GM23248 (cell line): ENCODE results near the gene LIMS2. TPM values are rescaled to one million over a fixed set of nuclear protein-coding genes. Genes with fewer than 3 reads are reported as not detected.

Source experiments
- DNase-seq: peaks from one replicate; pipeline ENCODE4 v3.0.0-alpha.2; 2015
- H2AFZ ChIP-seq: fragments of 200-600 bp; sonication (generic); 2 replicates; pipeline ENCODE4 v1.6.1; 2016; ENCODE audit warnings: antibody characterized with exemption
- H3F3A ChIP-seq: fragments of 200-600 bp; sonication (generic); 2 replicates; pipeline ENCODE4 v1.6.1; 2016; ENCODE audit warnings: mild to moderate bottlenecking, antibody characterized with exemption, mixed run types; ENCODE audit not compliant: insufficient read depth
- H3K27ac ChIP-seq: fragments of 200-600 bp; sonication (generic); 2 replicates; pipeline ENCODE4 v1.5.1; 2016; ENCODE audit warnings: mild to moderate bottlenecking
- H3K27me3 ChIP-seq: fragments of 200-600 bp; sonication (generic); replicated peaks from 2 replicates; pipeline ENCODE4 v1.6.1; 2016; ENCODE audit warnings: mild to moderate bottlenecking; ENCODE audit not compliant: insufficient read depth
- H3K36me3 ChIP-seq: fragments of 200-600 bp; sonication (generic); 2 replicates; pipeline ENCODE4 v1.6.1; 2016; ENCODE audit warnings: low read depth, mild to moderate bottlenecking
- H3K4me1 ChIP-seq: fragments of 200-600 bp; sonication (generic); 2 replicates; pipeline ENCODE4 v1.6.1; 2016; ENCODE audit warnings: mild to moderate bottlenecking; ENCODE audit not compliant: insufficient read depth
- H3K4me2 ChIP-seq: fragments of 200-600 bp; sonication (generic); one replicate; pipeline ENCODE4 v1.6.1; 2016; ENCODE audit warnings: mild to moderate bottlenecking; ENCODE audit not compliant: unreplicated experiment
- H3K4me3 ChIP-seq: fragments of 200-600 bp; sonication (generic); 2 replicates; pipeline ENCODE4 v1.5.1; 2016; ENCODE audit warnings: mild to moderate bottlenecking
- H3K79me2 ChIP-seq: fragments of 200-600 bp; sonication (generic); 2 replicates; pipeline ENCODE4 v1.6.1; 2016; ENCODE audit warnings: mild to moderate bottlenecking; ENCODE audit not compliant: insufficient read depth
- H3K9ac ChIP-seq: fragments of 200-600 bp; sonication (generic); 2 replicates; pipeline ENCODE4 v1.6.1; 2016; ENCODE audit warnings: mild to moderate bottlenecking
- H3K9me2 ChIP-seq: fragments of 200-600 bp; sonication (generic); 2 replicates; pipeline ENCODE4 v1.6.1; 2016; ENCODE audit warnings: mixed run types, mild to moderate bottlenecking, moderate library complexity; ENCODE audit not compliant: insufficient read depth
- H3K9me3 ChIP-seq: fragments of 200-600 bp; sonication (generic); one replicate; pipeline ENCODE4 v1.6.1; 2017; ENCODE audit warnings: low read depth
- H4K20me1 ChIP-seq: fragments of 200-600 bp; sonication (generic); 2 replicates; pipeline ENCODE4 v1.6.0; 2016; ENCODE audit not compliant: insufficient read depth
- EZH2 ChIP-seq: fragments of 200-600 bp; sonication (generic); IDR thresholded peaks from 2 replicates; pipeline ENCODE4 v1.6.1; 2018; ENCODE audit warnings: antibody characterized with exemption, mild to moderate bottlenecking; ENCODE audit not compliant: insufficient read depth, poor library complexity, severe bottlenecking
- EZH2phosphoT487 ChIP-seq: fragments of 200-600 bp; sonication (generic); IDR thresholded peaks from 2 replicates; pipeline ENCODE4 v1.6.1; 2018; ENCODE audit warnings: antibody characterized with exemption, moderate library complexity, mild to moderate bottlenecking, low read depth; ENCODE audit not compliant: insufficient read depth
- WGBS, 2 experiments: methylation state at CpG; one replicate each; pipeline ENCODE4 v1.1.6; 2015 to 2017; ENCODE audit warnings: low lambda C conversion rate in 2 of 2, low coverage in 1 of 2; ENCODE audit errors: missing lambda C conversion rate in 2 of 2; 5-methylcytosine and 5-hydroxymethylcytosine counted together
- in situ Hi-C: fragments of 300-500 bp; cut with MboI; formaldehyde crosslinking; loops from 2 replicates; pipeline ENCODE4 v1.15.0; 2020
- polyA plus RNA-seq: library from polyadenylated mRNA; unstranded; fragments of >200 nt; fragmentation: Nextera tagmentation; extraction: Ambion mirVana; gene quantifications from 2 replicates; pipeline ENCODE4 v1.2.1, GENCODE V29; 2016
- total RNA-seq: library from RNA; depleted of rRNA; stranded (reverse); fragments of >200 nt; shearing (Covaris generic); gene quantifications from 2 replicates; pipeline ENCODE4 v1.2.3, GENCODE V29; 2014

LIMS2 gene
- total and polyA plus RNA-seq, 2 experiments from 2014 or later, result 7.2 to 30.4 TPM

DNA sequence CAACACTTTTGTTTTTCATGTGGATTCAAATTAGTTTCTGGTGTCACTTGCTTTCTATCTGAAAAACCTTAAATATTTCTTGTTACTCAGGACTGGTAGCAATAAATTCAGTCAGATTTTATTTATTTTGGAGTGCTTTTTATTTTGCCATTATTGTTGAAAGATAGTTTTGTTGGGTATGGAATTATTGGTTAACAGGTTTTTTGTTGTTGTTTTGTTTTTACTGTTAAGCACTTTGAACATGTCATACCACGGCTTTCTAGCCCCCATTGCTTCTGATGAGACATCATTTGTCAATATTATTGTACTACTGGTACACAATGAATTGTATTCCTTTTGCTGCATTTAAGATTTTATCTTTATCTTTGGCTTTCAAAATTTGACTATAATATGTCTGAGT is 13.1 kb upstream of the LIMS2 start:
- Histone ChIP-seq H3K4me3 (no peak overlapping the region), H3K9me3 (no peaks in the 10 kb centered on the region), H3K36me3 (no peaks in the 10 kb centered on the region), H3K9ac (no peak overlapping the region), H3K27ac (no peak overlapping the region), H3K4me2 (no peak overlapping the region), H2AFZ (no peak overlapping the region), H3F3A (no peaks in the 10 kb centered on the region), H4K20me1 (no peaks in the 10 kb centered on the region), H3K27me3 (no peaks in the 10 kb centered on the region; the same call in 1 of the 2 replicates), H3K9me2 (no peaks in the 10 kb centered on the region), H3K79me2 (no peaks in the 10 kb centered on the region), H3K4me1 (no peaks in the 10 kb centered on the region)
- DNase-seq, result no peak
- TF ChIP-seq EZH2phosphoT487, result no peak
- no peak for TF ChIP-seq EZH2
- in situ Hi-C loops, result no loop called here
- 40 to 47% methylated on average over 1 of the region's 1 CpG for WGBS, 2 experiments

GRCh38 chr2:127685410-127686080 is 10.2 kb upstream of the LIMS2 start:
- 62 to 72% methylated on average over 8 of the region's 8 CpGs for WGBS, 2 experiments
- Histone ChIP-seq H4K20me1 (no peaks in the 10 kb centered on the region), H3K9me2 (no peaks in the 10 kb centered on the region), H3K79me2 (no peaks in the 10 kb centered on the region), H3K9ac (no peak overlapping the region), H3K27ac (no peak overlapping the region), H3K36me3 (no peaks in the 10 kb centered on the region), H3K9me3 (no peaks in the 10 kb centered on the region), H3K4me1 (no peaks in the 10 kb centered on the region), H3K27me3 (no peaks in the 10 kb centered on the region; the same call in 1 of the 2 replicates), H3F3A (no peaks in the 10 kb centered on the region), H2AFZ (no peak overlapping the region), H3K4me3 (no peak overlapping the region), H3K4me2 (no peak overlapping the region)
- DNase-seq, result no peak
- in situ Hi-C loops, result no loop called here
- TF ChIP-seq EZH2 (no peak), EZH2phosphoT487 (no peak)

- Histone ChIP-seq H3K9ac (no peak overlapping the region), H3K9me3 (no peaks in the 10 kb centered on the region), H4K20me1 (no peaks in the 10 kb centered on the region), H3K4me3 (no peak overlapping the region), H3K27me3 (no peaks in the 10 kb centered on the region; the same call in 1 of the 2 replicates), H3K36me3 (no peaks in the 10 kb centered on the region), H3F3A (no peaks in the 10 kb centered on the region), H3K4me1 (no peaks in the 10 kb centered on the region), H2AFZ (no peak overlapping the region), H3K9me2 (no peaks in the 10 kb centered on the region), H3K4me2 (no peak overlapping the region), H3K79me2 (no peaks in the 10 kb centered on the region), H3K27ac (no peak overlapping the region)
- in situ Hi-C loops, result no loop called here
- 83 to 86% methylated on average over 15 of the region's 15 CpGs for WGBS, 2 experiments
- no peak for TF ChIP-seq EZH2phosphoT487
- no peak for TF ChIP-seq EZH2
- no peak for DNase-seq
Measured at GRCh38 chr2:127683757-127684156, 8.4 kb upstream of the LIMS2 start.

DNA sequence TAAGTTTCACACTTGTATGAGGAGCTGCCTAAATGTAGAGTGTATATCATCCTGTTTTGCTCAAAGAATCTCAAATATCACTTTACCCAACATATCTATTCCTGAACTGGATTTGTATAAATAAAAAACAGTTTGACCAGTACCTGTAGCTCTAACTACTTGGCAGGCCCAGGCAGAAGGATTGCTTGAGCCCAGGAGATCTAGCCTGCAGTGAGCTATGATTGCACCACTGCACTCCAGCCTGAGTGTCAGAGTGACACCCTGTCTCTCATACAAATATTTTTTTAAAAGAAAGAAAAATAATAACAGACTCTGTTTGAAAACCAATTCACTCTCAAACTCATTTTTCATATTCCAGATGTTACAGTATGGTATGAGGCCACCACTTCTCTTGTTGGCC is 7.7 kb upstream of the LIMS2 start:
- Histone ChIP-seq H4K20me1 (no peaks in the 10 kb centered on the region), H3K4me2 (no peak overlapping the region), H3K9me3 (no peaks in the 10 kb centered on the region), H3K27ac (no peak overlapping the region), H3K36me3 (no peaks in the 10 kb centered on the region), H3K4me3 (no peak overlapping the region), H3K4me1 (no peaks in the 10 kb centered on the region), H3K9me2 (no peaks in the 10 kb centered on the region), H3K27me3 (no peaks in the 10 kb centered on the region; the same call in 1 of the 2 replicates), H3K79me2 (no peaks in the 10 kb centered on the region), H3F3A (no peaks in the 10 kb centered on the region), H3K9ac (no peak overlapping the region), H2AFZ (no peak overlapping the region)
- no peak for DNase-seq
- TF ChIP-seq EZH2phosphoT487, result no peak
- no peak for TF ChIP-seq EZH2
- in situ Hi-C loops, result no loop called here
